GM19397 (cell line): ENCODE measurements around the gene CRADD.

Source experiments
- ATAC-seq: cut with Tn5 transposase; IDR thresholded peaks from one replicate; pipeline ENCODE4 v1.9.1; 2021; ENCODE audit warnings: mild to moderate bottlenecking, moderate library complexity; ENCODE audit not compliant: unreplicated experiment

The CRADD gene

DNA sequence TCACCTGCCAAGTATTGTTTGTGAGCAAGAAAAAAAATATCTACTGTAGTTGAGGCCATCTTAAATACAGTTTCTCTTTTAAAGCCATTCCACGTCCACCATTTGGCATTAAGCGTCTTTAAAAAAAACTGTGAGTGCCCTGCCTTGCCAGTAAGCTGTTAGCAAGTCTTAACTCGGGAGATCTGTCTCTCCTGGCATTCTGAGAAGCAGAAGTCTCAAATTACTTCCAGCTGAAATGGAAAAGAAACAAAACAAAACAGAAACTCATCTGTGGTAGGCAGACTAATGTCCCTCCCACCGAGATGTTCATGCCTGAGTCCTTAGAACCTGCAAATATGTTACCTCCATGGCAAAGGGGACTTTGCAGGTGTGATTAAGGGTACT, 126.2 kb downstream of the CRADD start:
- no peak for ATAC-seq

DNA sequence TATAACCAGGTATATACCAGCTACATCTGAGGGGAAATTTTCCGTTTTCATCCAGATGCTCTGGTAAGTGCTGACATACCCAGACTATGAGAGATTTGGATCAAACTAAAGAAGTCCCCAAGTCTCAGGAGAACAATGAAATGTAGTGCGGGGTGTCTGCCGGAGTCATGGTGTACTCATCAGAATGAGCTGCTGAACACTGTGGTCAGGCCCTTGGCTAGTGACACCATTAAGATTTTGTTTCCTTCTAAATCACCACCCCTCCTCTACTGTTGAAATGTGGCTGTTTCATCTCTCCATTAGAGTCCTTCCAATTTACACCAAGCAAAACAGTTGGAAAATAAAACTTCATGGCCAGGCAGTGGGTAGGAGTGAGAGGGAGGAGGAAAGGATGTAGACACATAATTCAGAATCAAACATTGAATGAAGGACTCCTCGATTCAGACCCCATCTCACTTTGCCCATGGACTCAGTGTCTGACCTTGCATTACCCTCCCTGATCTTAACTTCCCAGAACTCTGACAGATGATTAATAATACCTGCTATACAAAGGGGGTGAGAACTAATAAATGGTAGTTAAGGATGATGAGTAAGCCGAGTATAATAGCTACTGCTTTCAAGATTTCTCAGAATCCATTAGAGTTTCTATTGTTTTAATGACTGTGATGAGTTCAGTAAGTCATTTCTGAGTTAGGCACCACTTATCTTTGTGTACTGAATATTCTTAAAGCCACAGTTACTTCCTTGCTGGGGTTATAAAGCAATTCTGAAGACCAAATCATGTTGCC, 127.4 kb downstream of the CRADD start:
- no peak for ATAC-seq

DNA sequence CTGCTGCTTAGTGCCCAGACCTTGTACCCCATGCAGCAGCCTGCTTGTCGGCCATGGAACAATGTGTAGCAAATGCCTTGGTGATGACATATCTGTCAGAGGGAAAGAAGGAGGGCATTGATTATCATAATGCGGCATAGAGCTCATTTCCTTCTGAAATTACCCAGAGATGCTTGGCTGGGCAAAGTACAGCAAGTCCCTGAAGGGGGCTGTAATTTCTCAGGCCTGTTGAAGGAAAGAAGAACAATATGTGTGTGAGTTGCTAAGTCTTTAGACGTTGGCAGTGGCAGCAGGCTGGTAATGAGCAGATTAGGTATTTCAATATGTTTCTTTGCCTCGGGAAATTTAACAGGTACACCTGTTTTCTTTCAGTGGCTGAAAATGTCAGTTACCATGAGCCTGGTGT, 128.6 kb downstream of the CRADD start:
- no peak for ATAC-seq

DNA sequence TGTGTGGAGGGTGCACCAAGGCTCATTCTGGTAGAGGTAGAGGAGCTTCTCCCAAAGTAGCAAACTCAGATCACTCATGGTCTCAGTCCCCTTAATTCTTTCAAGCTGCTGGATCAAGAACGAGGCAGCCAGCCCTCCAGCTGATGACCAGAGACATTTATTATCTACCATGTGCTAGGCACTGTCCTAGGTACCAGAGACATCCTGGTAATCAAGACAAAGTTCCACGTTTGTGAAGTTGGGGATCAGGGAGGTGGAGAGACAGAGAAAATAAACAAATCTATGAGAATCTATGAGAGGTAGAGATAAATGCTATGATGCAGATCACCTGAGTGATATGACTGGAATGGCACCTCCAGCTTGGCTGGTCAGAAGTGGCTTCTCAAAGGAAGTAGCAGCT, 130.2 kb downstream of the CRADD start:
- no peak for ATAC-seq

DNA sequence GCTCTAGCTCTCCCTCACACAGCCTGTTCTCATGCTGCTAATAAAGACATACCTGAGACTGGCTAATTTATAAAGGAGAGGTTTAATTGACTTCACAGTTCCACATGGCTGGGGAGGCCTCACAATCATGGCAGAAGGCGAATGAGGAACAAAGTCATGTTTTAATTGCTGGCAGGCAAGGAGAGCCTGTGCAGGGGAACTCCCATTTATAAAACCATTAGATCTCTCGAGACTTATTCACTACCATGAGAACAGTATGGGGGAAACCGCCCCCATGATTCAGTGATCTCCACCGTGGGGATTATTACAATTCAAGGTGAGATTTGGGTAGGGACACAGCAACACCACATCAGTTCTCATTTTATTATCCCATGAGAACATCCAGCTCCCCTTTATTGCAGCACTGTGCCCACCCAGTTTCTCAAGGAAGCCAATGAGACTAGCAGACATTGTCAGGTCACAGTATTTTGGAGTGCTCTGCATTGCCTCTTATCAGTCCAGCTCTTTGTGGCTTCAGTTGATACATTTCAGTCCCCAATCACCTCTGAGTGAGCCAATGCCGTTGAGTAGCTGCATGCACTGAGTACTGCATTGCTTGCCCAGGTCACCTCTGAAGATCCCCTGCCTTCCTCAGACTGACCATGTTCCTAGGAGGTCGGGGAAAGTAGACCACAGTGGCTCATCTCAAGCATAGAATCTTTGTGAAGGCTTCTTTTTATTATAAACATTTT, 131.2 kb downstream of the CRADD start:
- ATAC-seq: no peak

DNA sequence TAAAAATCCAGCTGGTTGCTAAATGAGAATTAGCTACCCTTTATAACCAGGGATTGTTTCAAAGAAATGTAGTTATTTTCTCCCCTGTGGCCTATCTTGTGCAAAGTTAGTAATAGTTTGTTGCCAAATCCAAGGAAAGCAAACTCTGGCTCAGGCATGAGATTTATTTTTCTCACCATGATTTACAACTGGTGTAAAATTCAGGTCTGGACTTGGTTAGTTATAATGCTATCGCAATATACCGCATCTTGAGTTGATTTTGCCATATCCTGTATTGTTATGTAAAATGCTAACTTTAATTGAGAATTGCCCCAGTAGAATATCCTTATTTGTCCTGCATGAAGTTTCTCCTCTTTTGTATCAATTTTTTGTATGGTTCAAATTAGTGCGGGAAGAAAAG, 135.5 kb downstream of the CRADD start:
- ATAC-seq: no peak

DNA sequence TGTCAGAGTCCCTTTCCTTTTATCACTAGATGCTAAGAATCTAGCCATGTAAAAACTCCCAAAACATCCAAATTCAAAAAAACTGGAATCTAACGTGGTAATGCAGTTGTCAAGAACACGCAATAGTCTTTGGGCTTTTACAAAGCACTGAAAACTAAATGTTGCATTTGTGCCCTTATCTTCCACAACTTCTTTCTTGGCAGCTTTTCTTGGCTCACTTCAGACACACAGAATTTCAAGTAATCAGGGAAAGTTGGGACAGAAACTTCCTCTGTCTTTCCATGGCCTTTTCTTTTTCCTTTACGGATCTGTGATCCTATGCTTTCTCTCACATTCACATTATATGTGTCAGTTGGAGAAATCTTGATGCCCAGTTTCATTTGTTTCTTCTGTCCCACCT, 136.0 kb downstream of the CRADD start:
- ATAC-seq: no peak

DNA sequence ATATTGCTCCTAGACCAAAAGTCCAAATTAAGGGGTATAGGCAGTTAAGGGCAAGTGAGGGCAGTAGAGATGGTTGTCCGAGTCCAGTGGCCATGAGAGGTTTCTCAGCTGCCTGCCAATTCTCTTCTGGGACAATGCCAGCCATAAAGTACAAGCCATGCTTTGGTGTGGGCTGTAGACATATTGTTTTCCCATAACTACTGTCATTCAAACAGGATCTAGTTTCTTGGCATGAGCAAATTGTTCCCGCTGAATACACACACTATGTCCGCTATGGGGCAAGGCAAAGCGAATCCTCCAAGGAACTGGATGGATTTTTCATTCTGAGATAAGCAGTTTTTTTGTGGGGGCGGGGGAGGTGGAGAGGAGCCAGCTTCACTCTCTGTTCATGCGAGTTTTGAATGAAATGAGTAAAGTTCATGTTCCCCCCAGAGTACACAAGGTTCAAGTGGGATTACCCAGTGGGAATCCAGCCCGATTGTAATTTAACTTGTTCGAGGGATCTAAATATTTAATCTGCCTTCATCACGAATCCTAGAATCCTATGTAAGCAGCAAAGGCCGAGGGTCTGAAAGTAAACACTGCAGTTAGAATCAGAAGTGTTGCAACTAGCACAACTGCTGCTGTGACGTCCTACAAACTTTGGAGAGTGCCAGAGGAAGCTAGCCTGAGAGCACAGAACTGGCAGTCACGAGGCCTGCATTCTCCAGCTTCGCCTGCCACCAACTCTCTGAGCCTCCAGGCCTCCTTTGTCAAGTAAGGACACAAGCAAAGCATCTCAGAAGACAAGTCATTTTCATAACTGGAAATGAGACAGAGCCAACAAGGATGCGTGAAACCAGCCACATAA, 137.0 kb downstream of the CRADD start:
- ATAC-seq: no peak

DNA sequence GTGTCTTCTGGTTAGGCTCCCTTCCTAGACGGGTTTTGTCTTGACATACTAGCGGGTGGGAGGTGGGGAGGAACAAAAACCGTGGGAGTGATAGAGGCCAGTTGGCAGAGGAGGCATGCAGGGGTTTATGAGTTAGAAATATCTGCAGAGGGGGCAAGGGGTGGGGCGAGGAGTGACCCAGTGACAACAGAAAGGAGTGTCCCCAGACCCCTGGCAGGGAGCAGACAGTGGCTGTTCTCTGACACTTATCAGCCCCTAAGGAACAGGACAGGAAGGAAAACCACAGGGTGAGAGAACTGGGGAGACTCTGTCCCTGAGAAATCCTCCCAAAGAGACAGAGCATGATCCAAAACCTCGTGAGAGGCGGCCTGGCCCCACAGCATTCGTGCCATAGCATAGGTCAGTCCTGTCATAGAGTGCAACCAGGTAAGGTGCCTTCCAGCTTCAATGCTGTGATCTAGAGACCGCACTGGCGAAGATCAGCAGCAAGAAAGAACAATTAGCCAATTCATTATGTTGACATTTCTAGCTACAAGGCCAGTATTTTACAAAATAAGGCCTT, 141.4 kb downstream of the CRADD start:
- ATAC-seq: no peak

DNA sequence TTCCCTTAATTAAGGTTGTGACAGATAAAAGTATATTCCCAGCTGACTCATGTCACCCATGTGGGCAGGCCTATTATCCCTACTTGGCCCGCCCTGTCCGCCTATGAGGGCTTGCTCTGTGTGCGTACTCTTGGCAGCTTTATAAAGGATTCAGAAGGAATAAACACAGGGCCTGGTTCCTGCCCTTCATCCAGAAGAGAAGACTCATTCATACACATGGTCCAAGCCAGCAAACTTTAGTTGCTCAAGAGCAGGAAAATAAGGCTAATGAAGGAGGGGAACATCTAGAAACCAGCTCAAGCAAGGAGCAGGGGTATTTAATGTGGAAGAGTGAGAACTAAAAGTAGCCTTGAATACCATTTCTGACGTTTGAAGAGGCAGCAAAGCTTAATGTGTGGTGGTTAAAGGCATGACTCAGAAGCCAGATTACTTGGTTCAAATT, 141.9 kb downstream of the CRADD start:
- ATAC-seq: no peak

DNA sequence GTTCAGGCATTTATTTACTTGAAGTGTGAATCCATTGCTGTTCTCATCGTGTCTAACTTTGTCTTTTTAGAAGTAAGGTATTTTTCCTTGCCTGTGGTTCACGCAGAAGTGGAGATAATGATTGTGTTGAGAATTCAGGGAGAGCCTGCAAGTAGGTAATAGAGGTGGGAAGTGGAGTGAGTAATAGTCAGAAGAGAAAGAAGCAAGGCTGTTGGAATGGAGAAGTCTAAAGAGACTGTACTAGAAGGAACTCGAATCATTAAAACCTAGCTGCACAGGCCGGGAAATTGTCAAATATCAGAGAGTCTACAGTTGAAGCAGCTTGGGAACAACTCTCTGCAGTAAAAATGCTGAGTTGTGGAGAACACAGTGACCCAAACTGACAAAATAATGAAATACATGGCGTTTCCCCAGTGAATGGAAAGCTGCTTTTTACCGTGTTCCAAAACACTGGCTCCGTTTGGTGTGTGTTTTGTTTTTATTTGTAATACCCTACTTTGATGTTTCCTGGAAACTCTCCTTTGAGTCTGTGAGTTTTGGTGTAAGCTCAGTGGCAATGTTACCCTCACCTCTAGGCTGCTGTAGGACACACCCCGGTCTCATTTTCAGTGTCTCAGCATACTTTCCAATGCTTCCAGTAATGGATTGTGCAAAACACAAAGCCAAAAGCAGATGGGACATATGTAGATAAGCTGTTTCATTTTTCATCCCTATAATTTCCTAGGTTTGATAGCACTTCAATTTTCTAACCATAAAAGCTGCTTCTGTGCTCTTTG, 146.6 kb downstream of the CRADD start:
- ATAC-seq: no peak

DNA sequence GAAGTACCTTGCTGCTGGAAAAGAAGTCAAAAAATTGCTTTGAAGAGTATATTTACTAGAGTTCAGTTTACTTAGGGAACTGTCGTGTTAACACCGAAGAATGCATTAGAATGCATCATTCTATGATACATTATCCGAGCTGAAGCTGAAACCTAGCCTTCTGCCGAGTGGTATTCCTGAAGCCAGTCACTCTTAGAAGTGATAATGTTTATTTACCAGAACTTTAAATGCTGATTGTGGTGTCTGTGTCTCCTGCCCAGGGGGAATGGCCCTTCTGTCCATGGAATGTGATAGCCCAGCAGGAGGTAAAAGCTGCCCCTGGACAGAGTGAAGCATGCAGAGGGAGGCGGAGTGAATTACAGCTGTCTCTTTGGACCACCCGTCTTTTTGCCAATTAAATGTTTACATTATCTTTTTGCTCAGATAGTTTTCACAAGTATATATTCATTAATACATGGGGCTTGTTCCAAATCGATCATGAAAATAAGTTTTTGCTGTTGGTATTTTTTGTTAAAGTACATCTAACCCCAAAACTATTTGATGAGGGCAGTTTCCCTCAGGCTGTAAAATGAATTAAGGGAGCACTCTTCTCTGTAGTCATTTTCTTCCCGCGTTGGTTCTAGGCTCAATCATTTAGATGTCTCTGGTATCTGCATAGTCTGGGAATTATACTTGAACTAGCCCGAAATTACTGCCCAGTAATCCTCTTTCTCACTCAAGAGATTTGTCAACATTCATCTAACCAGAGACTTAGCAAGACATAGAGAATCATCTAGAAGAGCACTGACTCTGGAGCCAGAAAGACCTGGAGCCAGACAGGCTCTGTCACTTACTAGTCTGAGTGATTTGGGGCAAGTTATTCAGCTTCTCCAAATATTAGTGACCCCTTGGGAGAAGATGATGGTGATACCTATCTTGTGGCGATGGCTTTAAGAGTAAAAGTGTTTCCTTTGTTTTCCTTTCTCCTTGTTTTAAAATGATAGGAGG, 147.6 kb downstream of the CRADD start:
- no peak for ATAC-seq

DNA sequence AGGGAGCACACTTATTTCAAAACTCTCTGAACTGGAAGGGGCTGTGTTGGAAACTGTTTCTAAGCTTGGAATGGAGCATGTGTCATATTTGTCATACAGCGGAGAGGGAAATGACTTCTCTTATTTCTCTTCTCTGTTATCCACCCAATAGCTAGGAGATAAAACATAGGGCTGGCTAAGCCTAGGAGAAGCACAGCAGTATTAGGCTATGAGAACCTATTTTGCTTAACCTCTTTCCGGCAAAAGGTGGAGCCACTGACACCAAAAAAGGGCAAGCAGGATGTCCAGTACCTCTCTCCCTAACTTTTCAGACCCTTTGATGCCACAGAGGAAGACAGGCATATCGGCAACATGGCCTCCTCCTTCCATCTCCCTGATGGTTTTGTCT, 148.3 kb downstream of the CRADD start:
- ATAC-seq: no peak

DNA sequence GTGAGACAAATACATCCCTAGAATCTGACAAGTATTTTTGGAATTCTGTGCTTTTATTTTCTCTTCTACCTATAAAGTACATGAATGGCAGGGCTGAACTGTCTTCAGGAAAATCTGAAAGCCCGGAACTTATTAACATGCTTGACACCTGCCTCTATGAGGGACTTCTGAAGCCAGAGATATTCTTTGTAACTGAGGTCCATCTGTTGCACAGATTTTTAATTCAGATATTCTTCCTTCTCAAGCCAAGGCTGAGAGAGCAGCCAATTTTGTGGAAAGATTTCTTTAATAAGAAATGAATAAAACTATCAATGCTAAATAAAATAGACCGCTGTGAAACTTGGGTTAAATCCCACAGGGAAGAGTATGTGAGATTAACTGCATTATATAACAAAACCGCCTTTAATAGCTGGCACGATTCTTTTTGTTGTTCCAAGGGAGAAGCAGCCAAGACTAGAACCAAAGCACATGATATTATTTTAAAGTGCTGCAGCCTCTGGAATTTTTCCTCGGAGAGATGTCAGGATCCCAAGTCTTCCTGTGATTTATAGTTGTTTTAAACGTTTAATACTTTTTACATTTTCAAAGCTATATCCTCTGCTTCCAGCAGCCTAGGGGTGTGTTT, 148.9 kb downstream of the CRADD start:
- ATAC-seq: no peak

DNA sequence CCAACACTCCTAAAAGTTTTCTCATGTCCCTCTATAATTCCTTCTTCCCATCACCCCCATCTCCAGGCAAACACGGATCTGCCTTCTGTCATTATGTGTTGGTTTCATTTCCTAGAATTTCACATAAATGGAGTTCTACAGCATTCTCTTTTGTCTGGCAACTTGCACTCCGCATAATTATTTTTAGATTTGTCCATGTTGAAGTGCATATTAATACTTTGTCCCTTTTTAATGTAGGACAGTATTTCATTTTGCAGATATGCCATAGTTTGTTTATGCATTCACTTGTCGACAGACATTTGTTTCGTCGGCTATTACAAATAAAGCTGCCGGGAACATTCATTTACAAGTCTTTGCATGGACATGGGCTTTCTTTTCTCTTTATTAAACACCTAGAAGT, 150.0 kb downstream of the CRADD start:
- ATAC-seq: no peak

DNA sequence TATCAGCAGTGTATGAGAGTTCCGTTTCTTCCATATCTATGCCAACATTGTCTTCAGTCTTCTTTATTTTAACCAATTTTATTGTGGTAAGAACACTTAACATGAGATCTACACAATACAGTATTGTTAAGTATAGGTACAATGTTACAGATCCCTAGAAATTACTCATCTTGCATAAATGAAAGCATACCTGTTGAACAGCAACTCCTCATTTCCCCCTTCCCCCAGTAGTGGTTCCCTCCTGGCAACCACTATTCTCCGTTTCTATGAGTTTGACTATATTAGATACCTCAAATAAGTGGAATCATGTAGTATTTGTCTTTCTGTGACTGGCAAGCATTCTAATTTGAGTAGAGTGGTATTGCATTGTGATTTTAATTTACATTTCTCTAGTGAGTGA, 150.5 kb downstream of the CRADD start:
- ATAC-seq: no peak

DNA sequence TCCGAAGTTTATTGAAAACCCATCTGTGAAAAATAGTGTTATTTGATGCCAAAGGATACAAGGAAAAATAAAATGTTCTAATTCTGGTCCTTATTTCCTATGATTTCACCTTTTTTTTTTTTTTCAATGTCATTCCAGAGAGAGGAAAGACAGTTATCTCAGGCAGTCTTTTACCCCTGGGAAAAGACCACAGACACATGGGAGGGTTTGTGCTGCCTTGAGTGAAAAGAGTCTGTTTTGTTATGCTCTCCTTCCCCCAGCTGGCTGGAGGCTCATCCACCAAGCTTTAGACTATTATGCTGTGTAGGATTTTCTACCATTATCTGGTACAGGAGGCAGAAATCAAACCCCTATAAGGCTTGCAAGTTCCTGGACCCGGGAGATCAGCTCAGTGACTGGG, 151.8 kb downstream of the CRADD start:
- ATAC-seq: no peak

DNA sequence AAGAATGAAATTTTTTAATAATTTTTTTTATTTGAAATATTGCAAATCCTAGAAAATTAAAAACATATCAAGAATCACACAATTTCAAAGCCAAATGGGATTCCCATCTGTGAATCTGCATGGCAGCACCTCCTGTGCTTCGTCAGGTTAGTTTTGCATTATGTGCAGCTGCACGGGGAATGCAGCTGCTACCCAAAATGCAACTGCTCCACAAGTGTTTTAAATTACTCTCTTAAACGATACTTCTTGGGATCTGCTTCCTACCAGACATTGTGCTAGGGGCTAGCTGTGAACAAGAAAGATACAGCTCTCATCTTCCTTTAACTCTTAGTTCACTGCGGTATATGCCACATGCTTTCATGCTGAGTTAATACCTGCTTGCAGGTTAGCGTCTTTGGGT, 154.2 kb downstream of the CRADD start:
- no peak for ATAC-seq

DNA sequence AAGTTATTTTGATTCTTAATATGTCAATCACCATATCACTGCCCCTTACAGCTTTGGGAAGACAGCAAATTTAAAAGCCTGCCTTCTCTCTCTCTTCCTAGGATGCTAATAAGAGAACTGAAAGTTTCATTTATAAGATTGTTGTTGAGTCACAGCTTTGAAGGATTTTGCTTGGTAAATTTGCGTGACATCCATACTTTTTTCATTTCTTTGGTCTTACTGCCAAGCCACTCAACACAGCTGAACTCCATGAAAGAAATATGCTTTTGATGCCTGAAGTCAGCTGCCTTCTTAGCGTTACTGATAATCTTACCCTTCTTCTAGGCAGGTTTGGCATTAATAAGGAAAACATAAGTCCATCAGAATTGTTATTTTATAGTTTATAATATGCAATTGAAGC, 155.0 kb downstream of the CRADD start:
- ATAC-seq: no peak
